Measurements from ENCODE around the gene PPM1F. TPM values are rescaled to one million over a fixed set of nuclear protein-coding genes. Genes with fewer than 3 reads are reported as not detected.

The PPM1F gene
- total and polyA plus RNA-seq, 2 experiments from 2014 or later = 15.1 to 41.6 TPM

GRCh38 chr22:21985214-21985613 is 32.6 kb upstream of the PPM1F start:
- TF ChIP-seq EZH2phosphoT487 (IDR thresholded peaks at IDR 0.05; ENCODE audit: insufficient read depth, low read depth) (no peak), EZH2 (IDR thresholded peaks at IDR 0.05; ENCODE audit: insufficient read depth, poor library complexity, severe bottlenecking) (no peak)
- in situ Hi-C loops (cut with MboI) = no loop called here
- H3K27ac ChIP-seq = no peak overlapping the region
- H3K4me2 ChIP-seq (ENCODE audit: unreplicated experiment) = no peak overlapping the region
- H3K9me2 ChIP-seq (ENCODE audit: insufficient read depth) = no peaks in the 10 kb centered on the region
- H3K9me3 ChIP-seq (ENCODE audit: low read depth) = no peaks in the 10 kb centered on the region
- H4K20me1 ChIP-seq (ENCODE audit: insufficient read depth) = no peaks in the 10 kb centered on the region
- DNase-seq = no peak
- H3F3A ChIP-seq (ENCODE audit: insufficient read depth) = no peaks in the 10 kb centered on the region
- WGBS, 2 experiments (ENCODE audit: low coverage in 1 of 2, low lambda C conversion rate in 2 of 2, missing lambda C conversion rate in 2 of 2) = 84 to 85% methylated on average over 5 of the region's 5 CpGs
- H3K27me3 ChIP-seq (replicated peaks; ENCODE audit: insufficient read depth) = peaks cover 12% of the 10 kb centered on the region; the same call in 1 of the 2 replicates
- H3K79me2 ChIP-seq (ENCODE audit: insufficient read depth) = peaks cover 27% of the 10 kb centered on the region
- no peak overlapping the region for H3K9ac ChIP-seq
- no peaks in the 10 kb centered on the region for H3K36me3 ChIP-seq (ENCODE audit: low read depth)
- no peak overlapping the region for H3K4me3 ChIP-seq
- no peaks in the 10 kb centered on the region; the same call in 1 of the 2 replicates for H3K4me1 ChIP-seq (ENCODE audit: insufficient read depth)
- peak overlapping the region; percentile 41; the same call in 1 of the 2 replicates for H2AFZ ChIP-seq

- H3K79me2 ChIP-seq (ENCODE audit: insufficient read depth) = peaks cover 31% of the 10 kb centered on the region
- no peaks in the 10 kb centered on the region for H3K9me3 ChIP-seq (ENCODE audit: low read depth)
- no peaks in the 10 kb centered on the region for H3K9me2 ChIP-seq (ENCODE audit: insufficient read depth)
- no peak overlapping the region for H3K9ac ChIP-seq
- no peak overlapping the region for H3K27ac ChIP-seq
- H3K36me3 ChIP-seq (ENCODE audit: low read depth) = no peaks in the 10 kb centered on the region
- no peak for TF ChIP-seq EZH2 (IDR thresholded peaks at IDR 0.05; ENCODE audit: insufficient read depth, poor library complexity, severe bottlenecking)
- TF ChIP-seq EZH2phosphoT487 (IDR thresholded peaks at IDR 0.05; ENCODE audit: insufficient read depth, low read depth) = no peak
- peaks cover 12% of the 10 kb centered on the region; the same call in 1 of the 2 replicates for H3K27me3 ChIP-seq (replicated peaks; ENCODE audit: insufficient read depth)
- H3K4me2 ChIP-seq (ENCODE audit: unreplicated experiment) = no peak overlapping the region
- H3F3A ChIP-seq (ENCODE audit: insufficient read depth) = no peaks in the 10 kb centered on the region
- H2AFZ ChIP-seq = peak overlapping the region; percentile 41; the same call in 1 of the 2 replicates
- 42 to 51% methylated on average over 7 of the region's 7 CpGs for WGBS, 2 experiments (ENCODE audit: low coverage in 1 of 2, low lambda C conversion rate in 2 of 2, missing lambda C conversion rate in 2 of 2)
- H4K20me1 ChIP-seq (ENCODE audit: insufficient read depth) = no peaks in the 10 kb centered on the region
- no peak overlapping the region for H3K4me3 ChIP-seq
- in situ Hi-C loops (cut with MboI) = no loop called here
- no peaks in the 10 kb centered on the region; the same call in 1 of the 2 replicates for H3K4me1 ChIP-seq (ENCODE audit: insufficient read depth)
- peak; percentile 44 for DNase-seq
Measured at GRCh38 chr22:21984793-21985192, 32.1 kb upstream of the PPM1F start.

GRCh38 chr22:21982338-21982965 is 29.8 kb upstream of the PPM1F start, which contains the start of gene TOP3B:
Gene TOP3B (minus strand): TSS chr22:21982787. CDS start chr22:21975709, 7,078 bp downstream.
- TF ChIP-seq EZH2phosphoT487 (IDR thresholded peaks at IDR 0.05; ENCODE audit: insufficient read depth, low read depth) = no peak
- no peak for TF ChIP-seq EZH2 (IDR thresholded peaks at IDR 0.05; ENCODE audit: insufficient read depth, poor library complexity, severe bottlenecking)
- Histone ChIP-seq H3K9ac (peak within 1 kb of the TSS; percentile 92), H3K4me2 (ENCODE audit: unreplicated experiment) (peak within 1 kb of the TSS; percentile 84), H3K36me3 (ENCODE audit: low read depth) (no peaks in the 10 kb centered on the region), H3K27me3 (replicated peaks; ENCODE audit: insufficient read depth) (no peaks in the 10 kb centered on the region), H3K79me2 (ENCODE audit: insufficient read depth) (peaks cover 37% of the 10 kb centered on the region), H3K9me3 (ENCODE audit: low read depth) (no peaks in the 10 kb centered on the region), H2AFZ (peak within 1 kb of the TSS; percentile 90), H3K4me1 (ENCODE audit: insufficient read depth) (no peaks in the 10 kb centered on the region; the same call in 1 of the 2 replicates), H3F3A (ENCODE audit: insufficient read depth) (no peaks in the 10 kb centered on the region), H3K27ac (no peak within 1 kb of the TSS), H4K20me1 (ENCODE audit: insufficient read depth) (no peaks in the 10 kb centered on the region), H3K9me2 (ENCODE audit: insufficient read depth) (no peaks in the 10 kb centered on the region), H3K4me3 (peak within 1 kb of the TSS; percentile 92)
- whole genome bisulfite sequencing, 2 experiments (ENCODE audit: low coverage in 1 of 2, low lambda C conversion rate in 2 of 2, missing lambda C conversion rate in 2 of 2) = 1 to 2% methylated on average over 53 to 54 of the region's 54 CpGs
- DNase-seq = peak; percentile 92
- in situ Hi-C loops (cut with MboI) = no loop called here

GRCh38 chr22:21981874-21982273 is 29.2 kb upstream of the PPM1F start:
- H3K4me3 ChIP-seq = peak overlapping the region; percentile 92
- H3K9me3 ChIP-seq (ENCODE audit: low read depth) = no peaks in the 10 kb centered on the region
- H3K4me2 ChIP-seq (ENCODE audit: unreplicated experiment) = peak overlapping the region; percentile 80
- TF ChIP-seq EZH2phosphoT487 (IDR thresholded peaks at IDR 0.05; ENCODE audit: insufficient read depth, low read depth) = no peak
- TF ChIP-seq EZH2 (IDR thresholded peaks at IDR 0.05; ENCODE audit: insufficient read depth, poor library complexity, severe bottlenecking) = no peak
- H2AFZ ChIP-seq = peak overlapping the region; percentile 90
- peak; percentile 36 for DNase-seq
- no peak overlapping the region for H3K27ac ChIP-seq
- WGBS, 2 experiments (ENCODE audit: low coverage in 1 of 2, low lambda C conversion rate in 2 of 2, missing lambda C conversion rate in 2 of 2) = 16 to 29% methylated on average over 2 of the region's 2 CpGs
- peaks cover 41% of the 10 kb centered on the region for H3K79me2 ChIP-seq (ENCODE audit: insufficient read depth)
- in situ Hi-C loops (cut with MboI) = no loop called here
- peak overlapping the region; percentile 92 for H3K9ac ChIP-seq
- H3F3A ChIP-seq (ENCODE audit: insufficient read depth) = no peaks in the 10 kb centered on the region
- no peaks in the 10 kb centered on the region for H4K20me1 ChIP-seq (ENCODE audit: insufficient read depth)
- H3K36me3 ChIP-seq (ENCODE audit: low read depth) = no peaks in the 10 kb centered on the region
- no peaks in the 10 kb centered on the region for H3K9me2 ChIP-seq (ENCODE audit: insufficient read depth)
- H3K27me3 ChIP-seq (replicated peaks; ENCODE audit: insufficient read depth) = no peaks in the 10 kb centered on the region
- no peaks in the 10 kb centered on the region; the same call in 1 of the 2 replicates for H3K4me1 ChIP-seq (ENCODE audit: insufficient read depth)
